ENCODE results near the gene RNF44. TPM values are rescaled to one million over a fixed set of nuclear protein-coding genes. Genes with fewer than 3 reads are reported as not detected.

The RNF44 gene
- total RNA-seq, 4 donors from 2014 or later = 29.6 to 45.7 (median 33.7) TPM

DNA sequence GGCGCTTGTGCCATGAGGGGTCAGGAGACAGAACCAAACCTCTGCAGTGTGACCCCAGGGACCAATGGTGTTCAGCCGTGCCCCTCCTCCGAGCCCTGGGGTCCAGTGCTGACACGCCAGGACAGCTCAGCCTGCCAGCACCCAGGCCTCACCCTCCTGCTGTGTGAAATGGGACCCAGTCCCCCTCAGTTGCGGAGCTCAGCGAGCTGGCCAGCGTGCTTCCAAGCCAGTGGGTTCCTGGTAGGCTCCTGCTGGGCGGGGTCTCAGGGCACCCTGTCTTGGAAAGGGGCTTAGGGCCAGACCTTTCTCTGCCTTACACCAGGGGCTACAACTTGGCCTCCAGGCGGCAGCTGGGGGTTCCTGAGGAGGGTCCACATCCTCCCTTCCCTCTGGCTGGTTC, 4.4 kb downstream of the RNF44 start:
- intact Hi-C loops (cut with DNase I; ENCODE audit: low total_unique reads) = loop anchor here (10.0 kb wide), 1 partner anchor 118 kb away; the partner anchor contains the start of gene CLTB

DNA sequence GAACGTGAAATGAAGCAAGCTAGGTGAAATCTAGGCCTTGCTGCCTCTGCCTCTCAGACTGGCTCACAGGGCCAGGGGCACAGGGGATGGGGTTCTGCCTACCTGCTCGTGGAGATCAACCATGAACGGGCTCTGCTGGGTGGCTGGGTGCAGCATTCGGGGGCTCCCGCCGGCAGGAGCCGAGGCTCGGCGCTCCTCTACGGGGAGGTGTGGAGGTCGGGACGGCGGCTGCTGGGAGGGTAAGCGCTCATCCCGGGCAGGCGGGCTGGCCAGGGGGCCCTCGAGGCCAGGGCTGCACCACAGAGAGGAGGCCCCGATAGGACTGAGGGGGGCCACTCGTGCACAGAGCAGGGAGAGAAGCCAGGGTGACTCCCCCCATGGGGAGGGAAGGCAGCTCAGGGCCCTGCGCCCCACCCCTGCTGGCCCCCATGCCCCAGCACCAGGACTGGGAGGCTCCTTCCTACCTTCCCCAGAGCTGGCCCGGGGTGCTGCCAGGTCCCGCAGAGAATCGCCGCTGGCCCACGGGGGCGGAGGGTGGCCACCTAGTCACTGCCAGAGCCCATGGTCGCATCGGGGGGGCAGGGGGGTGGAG, 5.2 kb downstream of the RNF44 start:
- intact Hi-C loops (cut with DNase I; ENCODE audit: low total_unique reads) = loop anchor here (10.0 kb wide), 1 partner anchor 117 kb away; the partner anchor contains the start of gene CLTB
- DNase-seq (ENCODE audit: low spot score in 2 of 2) = no peak
- WGBS, 2 donors = 85 to 90% methylated on average over 18 to 20 of the region's 28 CpGs
- TF ChIP-seq POLR2A (IDR thresholded peaks at IDR 0.05) = no peak
- TF ChIP-seq, protein P1, sequence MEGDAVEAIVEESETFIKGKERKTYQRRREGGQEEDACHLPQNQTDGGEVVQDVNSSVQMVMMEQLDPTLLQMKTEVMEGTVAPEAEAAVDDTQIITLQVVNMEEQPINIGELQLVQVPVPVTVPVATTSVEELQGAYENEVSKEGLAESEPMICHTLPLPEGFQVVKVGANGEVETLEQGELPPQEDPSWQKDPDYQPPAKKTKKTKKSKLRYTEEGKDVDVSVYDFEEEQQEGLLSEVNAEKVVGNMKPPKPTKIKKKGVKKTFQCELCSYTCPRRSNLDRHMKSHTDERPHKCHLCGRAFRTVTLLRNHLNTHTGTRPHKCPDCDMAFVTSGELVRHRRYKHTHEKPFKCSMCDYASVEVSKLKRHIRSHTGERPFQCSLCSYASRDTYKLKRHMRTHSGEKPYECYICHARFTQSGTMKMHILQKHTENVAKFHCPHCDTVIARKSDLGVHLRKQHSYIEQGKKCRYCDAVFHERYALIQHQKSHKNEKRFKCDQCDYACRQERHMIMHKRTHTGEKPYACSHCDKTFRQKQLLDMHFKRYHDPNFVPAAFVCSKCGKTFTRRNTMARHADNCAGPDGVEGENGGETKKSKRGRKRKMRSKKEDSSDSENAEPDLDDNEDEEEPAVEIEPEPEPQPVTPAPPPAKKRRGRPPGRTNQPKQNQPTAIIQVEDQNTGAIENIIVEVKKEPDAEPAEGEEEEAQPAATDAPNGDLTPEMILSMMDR (IDR thresholded peaks at IDR 0.05) = no peak
- no peak overlapping the region for H3K4me3 ChIP-seq (ENCODE audit: low read depth, poor library complexity, severe bottlenecking)

More for the DNA sequence above, 4.4 kb downstream of the RNF44 start:
- DNase-seq (ENCODE audit: low spot score in 2 of 2) = no peak
- no peak for TF ChIP-seq POLR2A (IDR thresholded peaks at IDR 0.05)
- TF ChIP-seq, protein P1 (IDR thresholded peaks at IDR 0.05) = no peak
- 81 to 89% methylated on average over 7 to 9 of the region's 9 CpGs for WGBS, 2 donors
- H3K4me3 ChIP-seq (ENCODE audit: low read depth, poor library complexity, severe bottlenecking) = no peak overlapping the region

DNA sequence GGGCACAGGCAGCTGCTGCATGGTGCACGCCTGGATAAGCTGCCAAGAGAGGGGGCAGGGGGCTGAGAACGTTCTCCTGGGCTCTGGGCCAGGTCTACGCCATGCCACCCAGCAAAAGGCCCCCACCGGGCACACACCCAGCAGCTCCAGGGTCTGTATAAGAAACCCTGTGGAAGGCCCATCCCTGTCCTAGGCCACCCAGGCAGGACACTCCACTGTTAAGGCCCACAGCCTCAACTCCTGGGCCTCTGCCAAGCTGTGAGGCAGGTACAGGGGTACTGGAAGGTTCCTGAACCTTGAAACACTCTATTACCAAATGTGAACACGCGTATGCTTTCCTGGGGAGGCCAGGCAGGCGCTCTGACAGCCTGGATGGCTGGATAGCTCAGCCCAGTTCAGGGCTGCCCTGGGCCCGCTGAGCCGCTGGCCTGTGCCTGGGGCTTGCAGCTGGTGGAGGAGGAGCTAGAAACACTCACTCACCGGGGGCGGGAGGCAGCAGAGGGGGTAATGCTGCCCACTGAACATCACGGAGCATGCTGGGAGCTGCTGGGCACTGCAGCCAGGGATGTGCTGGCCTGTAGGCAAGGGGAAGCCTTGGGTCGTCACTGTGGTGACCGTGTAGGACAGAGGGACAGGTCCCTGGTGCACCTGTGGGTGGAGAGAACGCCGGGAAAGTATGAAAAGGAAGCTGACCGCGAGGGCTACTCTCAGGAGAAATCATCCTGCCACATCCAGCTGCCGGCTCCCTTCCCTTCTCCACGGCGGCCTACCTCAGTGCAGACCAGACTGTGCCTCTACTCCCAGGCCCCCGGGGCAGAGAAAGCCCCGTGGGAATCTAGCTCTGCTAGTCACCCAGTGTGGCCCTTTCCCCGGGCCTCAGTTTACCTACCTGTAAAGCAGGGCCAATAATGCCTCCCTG, 6.0 kb downstream of the RNF44 start:
- 59 to 64% methylated on average over 20 to 24 of the region's 24 CpGs for WGBS, 2 donors
- TF ChIP-seq POLR2A (IDR thresholded peaks at IDR 0.05) = no peak
- intact Hi-C loops (cut with DNase I; ENCODE audit: low total_unique reads) = loop anchor here (10.0 kb wide), 1 partner anchor 116 kb away; the partner anchor contains the start of gene CLTB
- no peak for DNase-seq (ENCODE audit: low spot score in 2 of 2)
- H3K4me3 ChIP-seq (ENCODE audit: low read depth, poor library complexity, severe bottlenecking) = no peak overlapping the region

DNA sequence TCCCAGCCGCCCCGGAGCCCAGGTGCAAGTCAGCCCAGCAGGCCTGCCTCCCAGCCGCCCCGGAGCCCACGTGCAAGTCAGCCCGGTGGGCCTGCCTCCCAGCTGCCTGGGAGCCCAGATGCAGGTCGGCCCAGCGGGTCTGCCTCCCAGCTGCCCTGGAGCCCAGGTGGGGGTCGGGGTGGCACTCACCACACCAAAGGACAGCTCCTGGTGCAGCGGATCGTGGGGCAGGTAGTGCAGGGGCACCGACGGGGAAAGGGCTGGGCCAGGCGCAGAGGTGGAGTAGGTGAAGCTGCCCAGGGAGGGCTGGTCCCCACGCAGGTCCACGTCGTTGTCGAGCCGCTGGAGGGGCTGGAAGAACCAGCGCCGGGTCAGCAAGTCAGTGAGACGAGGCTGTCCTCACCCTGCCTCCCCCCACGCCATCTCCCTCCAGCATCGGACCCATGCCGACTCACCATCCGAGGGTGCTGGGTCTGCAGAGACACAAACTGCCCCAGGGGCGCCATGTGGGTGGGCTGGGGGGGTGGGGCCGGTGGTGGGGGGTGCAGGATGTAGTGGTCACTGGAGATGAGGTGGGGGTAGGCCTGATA, 6.7 kb downstream of the RNF44 start:
- intact Hi-C loops (cut with DNase I; ENCODE audit: low total_unique reads) = loop anchor here (10.0 kb wide), 1 partner anchor 116 kb away; the partner anchor contains the start of gene CLTB
- no peak for DNase-seq (ENCODE audit: low spot score in 2 of 2)
- H3K4me3 ChIP-seq (ENCODE audit: low read depth, poor library complexity, severe bottlenecking) = no peak overlapping the region
- WGBS, 2 donors = 75 to 87% methylated on average over 13 to 22 of the region's 28 CpGs
- TF ChIP-seq, protein P1 (IDR thresholded peaks at IDR 0.05) = no peak
- no peak for TF ChIP-seq POLR2A (IDR thresholded peaks at IDR 0.05)

DNA sequence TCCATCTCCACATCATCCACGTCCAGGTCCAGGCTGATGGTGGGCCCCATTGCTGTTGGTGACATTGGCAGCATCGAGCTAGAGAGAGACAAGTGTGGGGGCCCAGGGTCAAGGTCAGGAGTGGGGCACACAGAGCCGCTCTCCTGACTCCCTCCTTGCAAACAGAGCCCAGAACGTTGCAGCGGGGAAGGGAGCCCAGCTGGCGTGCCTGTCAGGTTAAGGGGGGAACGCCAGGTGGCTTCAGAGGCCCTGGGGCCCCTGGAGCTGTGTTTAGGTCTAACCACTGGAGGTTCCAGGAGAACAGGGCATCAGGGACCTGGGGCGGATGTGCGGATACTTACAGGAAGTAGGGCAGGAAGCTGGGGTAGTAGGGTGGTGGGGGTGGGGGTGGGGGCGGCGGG, 7.5 kb downstream of the RNF44 start:
- H3K4me3 ChIP-seq (ENCODE audit: low read depth, poor library complexity, severe bottlenecking) = no peak overlapping the region
- intact Hi-C loops (cut with DNase I; ENCODE audit: low total_unique reads) = loop anchor here (10.0 kb wide), 1 partner anchor 115 kb away; the partner anchor contains the start of gene CLTB
- DNase-seq (ENCODE audit: low spot score in 2 of 2) = no peak
- 71 to 85% methylated on average over 9 to 11 of the region's 11 CpGs for WGBS, 2 donors
- TF ChIP-seq POLR2A (IDR thresholded peaks at IDR 0.05) = no peak
- TF ChIP-seq, protein P1 (IDR thresholded peaks at IDR 0.05) = no peak
